ENCODE measurements around the gene BORCS6. TPM values are rescaled to one million over a fixed set of nuclear protein-coding genes. Genes with fewer than 3 reads are reported as not detected.

BORCS6 gene
- total and polyA plus RNA-seq, 2 of the 13 experiments (the other 11 are each of a cell fraction or from before 2014, with no cell fraction given): 2.0 to 5.1 TPM

GRCh38 chr17:8138672-8139371, 51.2 kb downstream of the BORCS6 start (continued):
- TF ChIP-seq FOXO4 (CRISPR knock-in tag; conservative IDR thresholded peaks at IDR 0.05) (no peak), DNMT1 (CRISPR knock-in tag; IDR thresholded peaks at IDR 0.05) (no peak), E2F1 (CRISPR knock-in tag; IDR thresholded peaks at IDR 0.05) (peak; percentile 80; the same call in 1 of the 2 replicates), RFXAP (CRISPR knock-in tag; IDR thresholded peaks at IDR 0.05; ENCODE audit: borderline replicate concordance) (peak; percentile 81; the same call in 1 of the 2 replicates), ZBTB1 (CRISPR knock-in tag; IDR thresholded peaks at IDR 0.05; ENCODE audit: borderline replicate concordance) (no peak), ZMAT3 (CRISPR knock-in tag; conservative IDR thresholded peaks at IDR 0.05) (peak; percentile 51; the same call in 1 of the 2 replicates), AGO2 (optimal IDR thresholded peaks at IDR 0.05; ENCODE audit: low read depth, low read length) (no peak), ZFP1 (CRISPR knock-in tag; IDR thresholded peaks at IDR 0.05) (no peak), ZNF547 (CRISPR knock-in tag; IDR thresholded peaks at IDR 0.05) (no peak), ZNF296 (CRISPR knock-in tag; conservative IDR thresholded peaks at IDR 0.05) (no peak), ZNF17 (CRISPR knock-in tag; IDR thresholded peaks at IDR 0.05) (no peak), KDM5A (IDR thresholded peaks at IDR 0.05; ENCODE audit: borderline replicate concordance, low read length) (peak; percentile 72; the same call in 1 of the 2 replicates), GFI1 (CRISPR knock-in tag; IDR thresholded peaks at IDR 0.05; ENCODE audit: borderline replicate concordance) (peak; percentile 67; the same call in 1 of the 2 replicates), ZNF280D (CRISPR knock-in tag; IDR thresholded peaks at IDR 0.05) (0 out of 2 replicates have a peak, but pooled peaks have one; percentile 48), ATF1 (CRISPR knock-in tag; IDR thresholded peaks at IDR 0.05) (no peak; the same call in 1 of the 2 replicates), HDAC6 (IDR thresholded peaks at IDR 0.05; ENCODE audit: low read depth, low read length) (no peak), RORA (CRISPR knock-in tag; IDR thresholded peaks at IDR 0.05) (no peak), DNMT3B (CRISPR knock-in tag; conservative IDR thresholded peaks at IDR 0.05) (no peak), ZBTB37 (CRISPR knock-in tag; IDR thresholded peaks at IDR 0.05) (peak; percentile 55; the same call in 1 of the 2 replicates)
- TF ChIP-seq, protein P1, sequence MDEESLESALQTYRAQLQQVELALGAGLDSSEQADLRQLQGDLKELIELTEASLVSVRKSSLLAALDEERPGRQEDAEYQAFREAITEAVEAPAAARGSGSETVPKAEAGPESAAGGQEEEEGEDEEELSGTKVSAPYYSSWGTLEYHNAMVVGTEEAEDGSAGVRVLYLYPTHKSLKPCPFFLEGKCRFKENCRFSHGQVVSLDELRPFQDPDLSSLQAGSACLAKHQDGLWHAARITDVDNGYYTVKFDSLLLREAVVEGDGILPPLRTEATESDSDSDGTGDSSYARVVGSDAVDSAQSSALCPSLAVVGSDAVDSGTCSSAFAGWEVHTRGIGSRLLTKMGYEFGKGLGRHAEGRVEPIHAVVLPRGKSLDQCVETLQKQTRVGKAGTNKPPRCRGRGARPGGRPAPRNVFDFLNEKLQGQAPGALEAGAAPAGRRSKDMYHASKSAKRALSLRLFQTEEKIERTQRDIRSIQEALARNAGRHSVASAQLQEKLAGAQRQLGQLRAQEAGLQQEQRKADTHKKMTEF (CRISPR knock-in tag; IDR thresholded peaks at IDR 0.05): peak; percentile 90
- TF ChIP-seq, protein P2, sequence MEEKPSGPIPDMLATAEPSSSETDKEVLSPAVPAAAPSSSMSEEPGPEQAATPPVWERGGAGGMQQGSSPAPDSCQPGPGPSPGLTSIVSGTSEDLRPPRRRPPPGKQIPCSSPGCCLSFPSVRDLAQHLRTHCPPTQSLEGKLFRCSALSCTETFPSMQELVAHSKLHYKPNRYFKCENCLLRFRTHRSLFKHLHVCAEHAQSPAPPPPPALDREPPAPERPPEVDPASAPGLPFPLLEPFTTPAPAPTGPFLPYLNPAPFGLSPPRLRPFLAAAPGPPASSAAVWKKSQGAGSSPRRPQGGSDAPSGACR (CRISPR knock-in tag; IDR thresholded peaks at IDR 0.05): no peak

Data from HepG2 (cell line).